Stomach smooth muscle (tissue), 2 donors: Measurements from ENCODE around the gene OR10H1.
"Not testable (repeated sequence)": the region's sequence is repeated elsewhere in the genome, so short reads cannot be mapped to it uniquely, and the experiment has no call there.

Experiments
- H3K27ac ChIP-seq: one replicate; pipeline ENCODE4 v1.7.0; 2013; ENCODE audit warnings: mild to moderate bottlenecking, low read length, inconsistent platforms
- H3K27me3 ChIP-seq, 2 donors: one replicate each; pipeline ENCODE4 v1.7.0; 2013; ENCODE audit warnings: low read length in 2 of 2; ENCODE audit not compliant: insufficient read depth in 2 of 2, control insufficient read depth in 1 of 2
- H3K36me3 ChIP-seq, 2 donors: one replicate each; pipeline ENCODE4 v1.7.0; 2013; ENCODE audit warnings: low read length in 2 of 2; ENCODE audit not compliant: control insufficient read depth in 2 of 2, insufficient read depth in 2 of 2
- H3K4me1 ChIP-seq: one replicate; pipeline ENCODE4 v1.7.0; 2013; ENCODE audit warnings: low read length; ENCODE audit not compliant: control insufficient read depth, insufficient read depth
- H3K4me3 ChIP-seq, 2 donors: one replicate each; pipeline ENCODE4 v1.7.0; 2013; ENCODE audit warnings: low read length in 2 of 2
- H3K9ac ChIP-seq, 2 donors: one replicate each; pipeline ENCODE4 v1.7.0; 2013; ENCODE audit warnings: low read length in 2 of 2, mild to moderate bottlenecking in 1 of 2
- H3K9me3 ChIP-seq, 2 donors: one replicate each; pipeline ENCODE4 v1.7.0; 2013; ENCODE audit warnings: low read length in 2 of 2; ENCODE audit not compliant: control insufficient read depth in 2 of 2
- donor health status: healthy.
- donor health status: Pancreatic carcinoma.

Gene OR10H1

GRCh38 chr19:15829306-15829698 is 13.8 kb upstream of the OR10H1 start:
- Histone ChIP-seq H3K27me3 (peaks cover 0 to 14% of the 10 kb centered on the region in 2 donors), H3K9ac (no peak overlapping the region), H3K4me1 (no peaks in the 10 kb centered on the region), H3K9me3 (no peaks in the 10 kb centered on the region), H3K4me3 (no peak overlapping the region), H3K27ac (no peak overlapping the region), H3K36me3 (no peaks in the 10 kb centered on the region)

- not testable (repeated sequence) for H3K4me1 ChIP-seq, H3K36me3 ChIP-seq, H3K4me3 ChIP-seq, H3K9ac ChIP-seq, H3K9me3 ChIP-seq, H3K27ac ChIP-seq
- peaks cover 0 to 14% of the 10 kb centered on the region in 2 donors for H3K27me3 ChIP-seq
These were observed 13.3 kb upstream of the OR10H1 start for GRCh38 chr19:15828611-15829305.

GRCh38 chr19:15828121-15828610 is 12.7 kb upstream of the OR10H1 start:
- H3K36me3 ChIP-seq = no peaks in the 10 kb centered on the region

GRCh38 chr19:15825753-15826152 is 10.3 kb upstream of the OR10H1 start:
- no peak overlapping the region for H3K27ac ChIP-seq
- no peaks in the 10 kb centered on the region for H3K9me3 ChIP-seq
- no peak overlapping the region for H3K9ac ChIP-seq
- H3K27me3 ChIP-seq = peaks cover 0 to 12% of the 10 kb centered on the region in 2 donors
- H3K36me3 ChIP-seq = no peaks in the 10 kb centered on the region
- H3K4me1 ChIP-seq = no peaks in the 10 kb centered on the region
- no peak overlapping the region for H3K4me3 ChIP-seq

More at GRCh38 chr19:15828121-15828610, 12.7 kb upstream of the OR10H1 start:
- Histone ChIP-seq H3K4me3 (no peak overlapping the region), H3K9ac (no peak overlapping the region), H3K27me3 (peaks cover 0 to 14% of the 10 kb centered on the region in 2 donors), H3K27ac (no peak overlapping the region), H3K4me1 (no peaks in the 10 kb centered on the region), H3K9me3 (no peaks in the 10 kb centered on the region)

- Histone ChIP-seq H3K27ac (no peak overlapping the region), H3K9ac (no peak overlapping the region), H3K9me3 (no peaks in the 10 kb centered on the region), H3K4me3 (no peak overlapping the region), H3K4me1 (no peaks in the 10 kb centered on the region), H3K27me3 (no peaks in the 10 kb centered on the region), H3K36me3 (no peaks in the 10 kb centered on the region)
These were observed 5.2 kb upstream of the OR10H1 start for GRCh38 chr19:15820646-15821045.

GRCh38 chr19:15813916-15814315 is 1.5 kb downstream of the OR10H1 start:
- no peaks in the 10 kb centered on the region for H3K36me3 ChIP-seq
- no peak overlapping the region for H3K27ac ChIP-seq
- peaks cover 12 to 24% of the 10 kb centered on the region in 2 donors for H3K27me3 ChIP-seq
- H3K9ac ChIP-seq = no peak overlapping the region
- no peaks in the 10 kb centered on the region for H3K4me1 ChIP-seq
- H3K4me3 ChIP-seq = no peak overlapping the region
- no peaks in the 10 kb centered on the region for H3K9me3 ChIP-seq

GRCh38 chr19:15812060-15812722 is 3.3 kb downstream of the OR10H1 start:
- H3K27me3 ChIP-seq = peaks cover 12 to 24% of the 10 kb centered on the region in 2 donors
- H3K27ac ChIP-seq = no peak overlapping the region

GRCh38 chr19:15811476-15811875 is 4.0 kb downstream of the OR10H1 start:
- Histone ChIP-seq H3K9me3 (no peaks in the 10 kb centered on the region), H3K27me3 (peaks cover 12 to 24% of the 10 kb centered on the region in 2 donors), H3K4me1 (no peaks in the 10 kb centered on the region), H3K9ac (no peak overlapping the region), H3K36me3 (no peaks in the 10 kb centered on the region), H3K4me3 (no peak overlapping the region), H3K27ac (no peak overlapping the region)

More at GRCh38 chr19:15812060-15812722, 3.3 kb downstream of the OR10H1 start:
- no peak overlapping the region for H3K4me3 ChIP-seq
- H3K9ac ChIP-seq = no peak overlapping the region
- H3K4me1 ChIP-seq = no peaks in the 10 kb centered on the region
- no peaks in the 10 kb centered on the region for H3K9me3 ChIP-seq
- no peaks in the 10 kb centered on the region for H3K36me3 ChIP-seq

GRCh38 chr19:15810335-15810734 is 5.1 kb downstream of the OR10H1 start:
- Histone ChIP-seq H3K36me3 (no peaks in the 10 kb centered on the region), H3K4me1 (no peaks in the 10 kb centered on the region), H3K9ac (peak overlapping the region in 1 of 2 donors; percentile 1), H3K4me3 (peak overlapping the region; percentile 32 to 44), H3K27ac (no peak overlapping the region), H3K9me3 (no peaks in the 10 kb centered on the region), H3K27me3 (peaks cover 12 to 21% of the 10 kb centered on the region in 2 donors)

- not testable (repeated sequence) for H3K4me3 ChIP-seq, H3K27ac ChIP-seq, H3K27me3 ChIP-seq, H3K36me3 ChIP-seq, H3K9me3 ChIP-seq, H3K9ac ChIP-seq, H3K4me1 ChIP-seq
These were observed 21.2 kb downstream of the OR10H1 start for GRCh38 chr19:15794279-15794678.

GRCh38 chr19:15790096-15790495 is 25.4 kb downstream of the OR10H1 start:
- Histone ChIP-seq H3K27ac (no peak overlapping the region), H3K4me1 (no peaks in the 10 kb centered on the region), H3K27me3 (peaks cover 0 to 9% of the 10 kb centered on the region in 2 donors), H3K4me3 (no peak overlapping the region), H3K9ac (no peak overlapping the region), H3K36me3 (no peaks in the 10 kb centered on the region), H3K9me3 (no peaks in the 10 kb centered on the region)
